Effector CD4-positive, alpha-beta T cell (primary cell): ENCODE measurements around the gene PPARD.
A peak's percentile ranks its signal among the peaks of the same experiment; 100 is the strongest.
"Not testable (repeated sequence)": the region's sequence is repeated elsewhere in the genome, so short reads cannot be mapped to it uniquely, and the experiment has no call there.

Experiments used
- DNase-seq: peaks from one replicate; pipeline ENCODE4 v3.0.0-alpha.2; 2020
- total RNA-seq: gene quantifications from one replicate; lab custom pipeline; 2026; lab: John Stamatoyannopoulos, UW

PPARD gene
- total RNA-seq: 35.1 reads per million, percentile 60 among the genes with 10 or more reads in this experiment

- DNase-seq: peak; percentile 96
Observed at GRCh38 chr6:35342258-35343091, at the start of gene PPARD. TSS of gene PPARD (plus strand) at chr6:35342558. CDS start at chr6:35411088, 68,530 bp downstream.

GRCh38 chr6:35293681-35294080, 48.7 kb upstream of the PPARD start:
- DNase-seq: no peak

- DNase-seq: peak; percentile 43
Observed at GRCh38 chr6:35294308-35294945, 47.9 kb upstream of the PPARD start.

- DNase-seq: no peak
Observed at GRCh38 chr6:35295036-35295435, 47.3 kb upstream of the PPARD start.

GRCh38 chr6:35295521-35296315, 46.6 kb upstream of the PPARD start:
- DNase-seq: no peak

GRCh38 chr6:35296931-35297600, 45.3 kb upstream of the PPARD start:
- no peak for DNase-seq

- peak; percentile 83 for DNase-seq
Observed at GRCh38 chr6:35297601-35298481, 44.5 kb upstream of the PPARD start, which contains the start of gene DEF6. TSS of gene DEF6 (plus strand) at chr6:35297818. CDS start at chr6:35297857, 39 bp downstream.

GRCh38 chr6:35298625-35299140, 43.7 kb upstream of the PPARD start:
- DNase-seq: no peak

- DNase-seq: no peak
Observed at GRCh38 chr6:35299674-35300073, 42.7 kb upstream of the PPARD start.

GRCh38 chr6:35300848-35301247, 41.5 kb upstream of the PPARD start:
- peak; percentile 42 for DNase-seq

GRCh38 chr6:35302604-35303241, 39.6 kb upstream of the PPARD start:
- DNase-seq: peak; percentile 80

GRCh38 chr6:35304299-35304698, 38.1 kb upstream of the PPARD start:
- no peak for DNase-seq

- DNase-seq: no peak
Observed at GRCh38 chr6:35305117-35305516, 37.2 kb upstream of the PPARD start.

- not testable (repeated sequence) for DNase-seq
Observed at GRCh38 chr6:35307138-35307537, 35.2 kb upstream of the PPARD start.

- DNase-seq: not testable (repeated sequence)
Observed at GRCh38 chr6:35308543-35308942, 33.8 kb upstream of the PPARD start.

- DNase-seq: no peak
Observed at GRCh38 chr6:35309611-35310264, 32.6 kb upstream of the PPARD start.

- peak; percentile 24 for DNase-seq
Observed at GRCh38 chr6:35310265-35310831, 32.0 kb upstream of the PPARD start.

- DNase-seq: peak; percentile 35
Observed at GRCh38 chr6:35311390-35312075, 30.8 kb upstream of the PPARD start.
